Liver (tissue), 9 donors: ENCODE data around the gene RCAN2. TPM values are rescaled to one million over a fixed set of nuclear protein-coding genes. Genes with fewer than 3 reads are reported as not detected.

Source experiments
- DNase-seq: peaks from one replicate; pipeline ENCODE4 v3.0.0-alpha.2; 2017; ENCODE audit warnings: low spot score
- H3K27ac ChIP-seq, 2 donors: one replicate each; pipeline ENCODE4 v1.7.0; 2013; ENCODE audit warnings: inconsistent platforms in 2 of 2, low read length in 2 of 2, control low read depth in 1 of 2, low read depth in 1 of 2, mild to moderate bottlenecking in 1 of 2
- H3K27me3 ChIP-seq, 4 donors: one replicate each; pipeline versions ENCODE4 v1.6.1 to v1.7.0; 2013; ENCODE audit warnings: low read length in 3 of 4, inconsistent platforms in 1 of 4, mild to moderate bottlenecking in 1 of 4, moderate library complexity in 1 of 4; ENCODE audit not compliant: control insufficient read depth in 4 of 4, insufficient read depth in 4 of 4
- H3K36me3 ChIP-seq, 4 donors: one replicate each; pipeline versions ENCODE4 v1.6.1 to v1.7.0; 2013; ENCODE audit warnings: low read length in 3 of 4, mild to moderate bottlenecking in 3 of 4, low read depth in 1 of 4, moderate library complexity in 1 of 4; ENCODE audit not compliant: control insufficient read depth in 4 of 4, insufficient read depth in 3 of 4
- H3K4me1 ChIP-seq, 4 donors: one replicate each; pipeline versions ENCODE4 v1.6.1 to v1.7.0; 2013; ENCODE audit warnings: low read length in 3 of 4, mild to moderate bottlenecking in 3 of 4, moderate library complexity in 1 of 4; ENCODE audit not compliant: control insufficient read depth in 4 of 4, insufficient read depth in 4 of 4
- H3K4me3 ChIP-seq, 3 donors: one replicate each; pipeline versions ENCODE4 v1.6.1 to v1.7.0; 2013; ENCODE audit warnings: low read length in 3 of 3, control low read depth in 1 of 3, low read depth in 1 of 3, mild to moderate bottlenecking in 1 of 3
- H3K9ac ChIP-seq, 2 donors: one replicate each; pipeline ENCODE4 v1.7.0; 2013; ENCODE audit warnings: low read length in 2 of 2, mild to moderate bottlenecking in 2 of 2, moderate library complexity in 2 of 2, control low read depth in 1 of 2, low read depth in 1 of 2
- H3K9me3 ChIP-seq, 4 donors: one replicate each; pipeline versions ENCODE4 v1.6.1 to v1.7.0; 2013; ENCODE audit warnings: low read length in 3 of 4; ENCODE audit not compliant: control insufficient read depth in 4 of 4
- EGR1 ChIP-seq, 2 donors: IDR thresholded peaks; 2 replicates each; pipeline ENCODE4 v1.6.1; 2016 to 2018; ENCODE audit warnings: antibody characterized with exemption in 2 of 2, low read depth in 2 of 2
- FOXA1 ChIP-seq: IDR thresholded peaks from 2 replicates; pipeline ENCODE4 v1.6.1; 2016; ENCODE audit warnings: antibody characterized with exemption
- FOXA2 ChIP-seq: IDR thresholded peaks from 2 replicates; pipeline ENCODE4 v1.6.1; 2016; ENCODE audit warnings: antibody characterized with exemption
- HNF4A ChIP-seq, 2 donors: conservative IDR thresholded peaks; 2 replicates each; pipeline ENCODE4 v1.6.1; 2016; ENCODE audit warnings: antibody characterized with exemption in 2 of 2, mild to moderate bottlenecking in 2 of 2
- JUND ChIP-seq, 2 donors: IDR thresholded peaks; 2 replicates each; pipeline ENCODE4 v1.6.1; 2016; ENCODE audit warnings: antibody characterized with exemption in 2 of 2
- NR2F2 ChIP-seq: IDR thresholded peaks from 2 replicates; pipeline ENCODE4 v1.6.1; 2016; ENCODE audit warnings: antibody characterized with exemption
- RAD21 ChIP-seq, 2 donors: IDR thresholded peaks; 2 replicates each; pipeline ENCODE4 v1.6.1; 2016; ENCODE audit warnings: antibody characterized with exemption in 2 of 2, mild to moderate bottlenecking in 2 of 2
- REST ChIP-seq: IDR thresholded peaks from 2 replicates; pipeline ENCODE4 v1.6.1; 2016; ENCODE audit warnings: antibody characterized with exemption, mild to moderate bottlenecking
- RXRA ChIP-seq, 2 donors: IDR thresholded peaks; 2 replicates each; pipeline ENCODE4 v1.6.1; 2017 to 2018; ENCODE audit warnings: antibody characterized with exemption in 2 of 2, mild to moderate bottlenecking in 1 of 2
- TAF1 ChIP-seq: conservative IDR thresholded peaks from 2 replicates; pipeline ENCODE4 v1.6.1; 2016; ENCODE audit warnings: antibody characterized with exemption, mild to moderate bottlenecking
- YY1 ChIP-seq: IDR thresholded peaks from 2 replicates; pipeline ENCODE4 v1.6.1; 2016; ENCODE audit warnings: antibody characterized with exemption, mild to moderate bottlenecking
- WGBS: extraction: QIAGEN DNeasy Blood & Tissue Kit; methylation state at CpG from one replicate; pipeline ENCODE4 v1.1.7; 2013; 5-methylcytosine and 5-hydroxymethylcytosine counted together
- polyA plus RNA-seq, 2 donors: library from polyadenylated mRNA; stranded (reverse) in 1 of 2; unstranded in 1 of 2; fragments of 200-250 nt in 1 of 2; fragments of >200 nt in 1 of 2; fragmentation: Nextera tagmentation in 1 of 2; extraction: Ambion mirVana in 1 of 2; gene quantifications; one replicate each; pipeline versions ENCODE4 v1.2.1 to v1.2.3, GENCODE V29; 2013 to 2015
- total RNA-seq, 2 donors: library from RNA; depleted of rRNA; stranded (reverse); fragments of >200 nt; gene quantifications; one replicate each; pipeline ENCODE4 v1.2.3, GENCODE V29; 2014
- TF ChIP-seq, protein P1 (sequence below): IDR thresholded peaks from 2 replicates; pipeline ENCODE4 v1.6.1; 2016; ENCODE audit warnings: antibody characterized with exemption
- TF ChIP-seq, protein P2 (sequence below): IDR thresholded peaks from 2 replicates; pipeline ENCODE4 v1.6.1; 2016; ENCODE audit warnings: antibody characterized with exemption
- TF ChIP-seq, protein P3 (sequence below): fragments of 150-350 bp; IDR thresholded peaks from 2 replicates; pipeline ENCODE4 v1.5.1; 2017; ENCODE audit warnings: improper control_type of control experiment, low read depth, low read length; ENCODE audit not compliant: missing input control
- donor health status: healthy.
- donor health status: healthy.
- donor health status: healthy.
- donor health status: healthy.
- donor health status: healthy.

RCAN2 gene
- total and polyA plus RNA-seq, 4 donors = 0.19 to 8.2 (median 2.4) TPM

DNA sequence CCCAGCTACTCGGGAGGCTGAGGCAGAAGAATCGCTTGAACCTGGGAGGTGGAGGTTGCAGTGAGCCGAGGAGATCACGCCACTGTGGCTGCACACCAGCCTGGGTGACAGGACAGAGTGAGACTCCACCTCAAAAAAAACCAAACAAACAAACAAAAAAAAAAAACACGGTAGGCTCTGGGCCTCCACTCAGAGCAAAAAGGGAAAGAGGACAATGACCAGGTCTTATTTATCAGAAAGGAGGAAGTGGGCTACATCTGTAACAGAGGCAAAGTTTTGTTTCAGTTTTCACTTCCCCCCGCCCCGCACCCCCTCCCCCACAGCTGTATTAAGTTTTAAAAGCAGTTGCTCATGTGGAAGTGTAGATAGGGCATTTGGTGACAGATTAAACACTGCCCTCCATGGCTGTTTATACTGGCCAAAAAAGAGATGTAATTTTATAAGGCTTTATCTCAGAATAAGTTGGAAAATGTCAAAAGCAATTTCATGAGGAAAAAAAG lies 114.6 kb downstream of the RCAN2 start:
- Histone ChIP-seq H3K4me3 (no peak overlapping the region), H3K9ac (no peak overlapping the region), H3K27ac (no peak overlapping the region), H3K4me1 (peaks cover 2 to 32% (median 28%) of the 10 kb centered on the region in 4 donors), H3K27me3 (no peaks in the 10 kb centered on the region), H3K36me3 (no peaks in the 10 kb centered on the region), H3K9me3 (no peaks in the 10 kb centered on the region)
- DNase-seq = no peak
- 78% methylated on average over 7 of the region's 7 CpGs for WGBS
- TF ChIP-seq, protein P1, sequence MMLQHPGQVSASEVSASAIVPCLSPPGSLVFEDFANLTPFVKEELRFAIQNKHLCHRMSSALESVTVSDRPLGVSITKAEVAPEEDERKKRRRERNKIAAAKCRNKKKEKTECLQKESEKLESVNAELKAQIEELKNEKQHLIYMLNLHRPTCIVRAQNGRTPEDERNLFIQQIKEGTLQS = no peak
- TF ChIP-seq EGR1 (IDR thresholded peaks at IDR 0.05; ENCODE audit: low read depth in 2 of 2) (no peak), RAD21 (IDR thresholded peaks at IDR 0.05) (no peak), RXRA (IDR thresholded peaks at IDR 0.05) (no peak), TAF1 (no peak), JUND (IDR thresholded peaks at IDR 0.05) (no peak), YY1 (no peak), HNF4A (conservative IDR thresholded peaks at IDR 0.05) (no peak), NR2F2 (no peak), FOXA2 (no peak), FOXA1 (no peak), REST (no peak)
- TF ChIP-seq, protein P2, sequence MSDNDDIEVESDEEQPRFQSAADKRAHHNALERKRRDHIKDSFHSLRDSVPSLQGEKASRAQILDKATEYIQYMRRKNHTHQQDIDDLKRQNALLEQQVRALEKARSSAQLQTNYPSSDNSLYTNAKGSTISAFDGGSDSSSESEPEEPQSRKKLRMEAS = no peak
- TF ChIP-seq, protein P3, sequence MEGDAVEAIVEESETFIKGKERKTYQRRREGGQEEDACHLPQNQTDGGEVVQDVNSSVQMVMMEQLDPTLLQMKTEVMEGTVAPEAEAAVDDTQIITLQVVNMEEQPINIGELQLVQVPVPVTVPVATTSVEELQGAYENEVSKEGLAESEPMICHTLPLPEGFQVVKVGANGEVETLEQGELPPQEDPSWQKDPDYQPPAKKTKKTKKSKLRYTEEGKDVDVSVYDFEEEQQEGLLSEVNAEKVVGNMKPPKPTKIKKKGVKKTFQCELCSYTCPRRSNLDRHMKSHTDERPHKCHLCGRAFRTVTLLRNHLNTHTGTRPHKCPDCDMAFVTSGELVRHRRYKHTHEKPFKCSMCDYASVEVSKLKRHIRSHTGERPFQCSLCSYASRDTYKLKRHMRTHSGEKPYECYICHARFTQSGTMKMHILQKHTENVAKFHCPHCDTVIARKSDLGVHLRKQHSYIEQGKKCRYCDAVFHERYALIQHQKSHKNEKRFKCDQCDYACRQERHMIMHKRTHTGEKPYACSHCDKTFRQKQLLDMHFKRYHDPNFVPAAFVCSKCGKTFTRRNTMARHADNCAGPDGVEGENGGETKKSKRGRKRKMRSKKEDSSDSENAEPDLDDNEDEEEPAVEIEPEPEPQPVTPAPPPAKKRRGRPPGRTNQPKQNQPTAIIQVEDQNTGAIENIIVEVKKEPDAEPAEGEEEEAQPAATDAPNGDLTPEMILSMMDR = no peak

- WGBS = 87% methylated on average over 1 of the region's 1 CpG
- H3K27ac ChIP-seq = no peak overlapping the region
- TF ChIP-seq JUND (IDR thresholded peaks at IDR 0.05) = no peak
- TF ChIP-seq, protein P2 = no peak
- no peak for TF ChIP-seq YY1
- H3K9ac ChIP-seq = no peak overlapping the region
- no peaks in the 10 kb centered on the region for H3K4me1 ChIP-seq
- H3K4me3 ChIP-seq = no peak overlapping the region
- no peak for DNase-seq
- H3K9me3 ChIP-seq = no peaks in the 10 kb centered on the region
- no peaks in the 10 kb centered on the region for H3K27me3 ChIP-seq
- no peaks in the 10 kb centered on the region for H3K36me3 ChIP-seq
These were observed 120.6 kb downstream of the RCAN2 start for GRCh38 chr6:46370622-46371021.
